Epithelial cell of esophagus (primary cell): Measurements from ENCODE around the gene PRKCQ.

Experiments
- DNase-seq: peaks from one replicate; pipeline ENCODE4 v3.0.0; 2010; ENCODE audit warnings: low read depth
- H3K4me3 ChIP-seq: 2 replicates; pipeline ENCODE4 v1.5.1; 2011; ENCODE audit warnings: mild to moderate bottlenecking, low read length, control low read depth
- CTCF ChIP-seq: IDR thresholded peaks from 2 replicates; pipeline ENCODE4 v1.5.1; 2011; ENCODE audit warnings: low read depth, mild to moderate bottlenecking, low read length, control low read depth, inconsistent platforms; ENCODE audit not compliant: insufficient read depth; ENCODE audit errors: missing control alignments

The PRKCQ gene

GRCh38 chr10:6603142-6604125 is 23.4 kb upstream of the PRKCQ start:
- no peak for TF ChIP-seq CTCF
- H3K4me3 ChIP-seq, result no peak overlapping the region
- no peak for DNase-seq

GRCh38 chr10:6602700-6603084 is 22.6 kb upstream of the PRKCQ start:
- no peak overlapping the region for H3K4me3 ChIP-seq
- DNase-seq, result no peak
- TF ChIP-seq CTCF, result no peak

GRCh38 chr10:6602026-6602699 is 22.1 kb upstream of the PRKCQ start:
- no peak for DNase-seq
- TF ChIP-seq CTCF, result no peak
- no peak overlapping the region for H3K4me3 ChIP-seq

- TF ChIP-seq CTCF, result no peak
- no peak overlapping the region for H3K4me3 ChIP-seq
- no peak for DNase-seq
Measured at GRCh38 chr10:6601246-6601805, 21.2 kb upstream of the PRKCQ start.

GRCh38 chr10:6600224-6600987 is 20.3 kb upstream of the PRKCQ start:
- DNase-seq, result no peak
- TF ChIP-seq CTCF, result no peak
- H3K4me3 ChIP-seq, result no peak overlapping the region

- DNase-seq, result no peak
- TF ChIP-seq CTCF, result no peak
- no peak overlapping the region for H3K4me3 ChIP-seq
Measured at GRCh38 chr10:6598679-6599078, 18.6 kb upstream of the PRKCQ start.
